Activated naive CD8-positive, alpha-beta T cell treated with anti-CD3 and anti-CD28 coated beads, Interleukin-2, amount 50 U/mL, for 16 hours (primary cell): Measurements from ENCODE around the gene ARPIN.

Experiments used
- DNase-seq: peaks from one replicate; pipeline ENCODE4 v3.0.0-alpha.2; 2020; ENCODE audit warnings: low read depth, low spot score

Gene ARPIN

GRCh38 chr15:89845305-89845893 lies 67.4 kb downstream of the ARPIN start:
- DNase-seq, result no peak
